ENCODE results near the gene ARHGAP45. TPM values are rescaled to one million over a fixed set of nuclear protein-coding genes. Genes with fewer than 3 reads are reported as not detected.

ARHGAP45 gene
- total and polyA plus RNA-seq, 2 of the 8 experiments (the other 6 are each of a cell fraction or from before 2014, with no cell fraction given), result 31.4 to 41.8 TPM

- TF ChIP-seq CEBPB (IDR thresholded peaks at IDR 0.05; ENCODE audit: low read depth, low read length) (no peak), SP1 (IDR thresholded peaks at IDR 0.05; ENCODE audit: low read depth, low read length) (no peak)
- TF ChIP-seq, protein P1, sequence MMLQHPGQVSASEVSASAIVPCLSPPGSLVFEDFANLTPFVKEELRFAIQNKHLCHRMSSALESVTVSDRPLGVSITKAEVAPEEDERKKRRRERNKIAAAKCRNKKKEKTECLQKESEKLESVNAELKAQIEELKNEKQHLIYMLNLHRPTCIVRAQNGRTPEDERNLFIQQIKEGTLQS (IDR thresholded peaks at IDR 0.05; ENCODE audit: insufficient read depth, low read depth, low read length), result no peak
These were observed 42.1 kb downstream of the ARHGAP45 start (continued) for GRCh38 chr19:1109032-1109551.
